EL (cell line): Measurements from ENCODE around the gene SUSD1.

Experiments used
- DNase-seq: peaks from one replicate; pipeline ENCODE4 v3.0.0-alpha.2; 2016

Gene SUSD1

DNA sequence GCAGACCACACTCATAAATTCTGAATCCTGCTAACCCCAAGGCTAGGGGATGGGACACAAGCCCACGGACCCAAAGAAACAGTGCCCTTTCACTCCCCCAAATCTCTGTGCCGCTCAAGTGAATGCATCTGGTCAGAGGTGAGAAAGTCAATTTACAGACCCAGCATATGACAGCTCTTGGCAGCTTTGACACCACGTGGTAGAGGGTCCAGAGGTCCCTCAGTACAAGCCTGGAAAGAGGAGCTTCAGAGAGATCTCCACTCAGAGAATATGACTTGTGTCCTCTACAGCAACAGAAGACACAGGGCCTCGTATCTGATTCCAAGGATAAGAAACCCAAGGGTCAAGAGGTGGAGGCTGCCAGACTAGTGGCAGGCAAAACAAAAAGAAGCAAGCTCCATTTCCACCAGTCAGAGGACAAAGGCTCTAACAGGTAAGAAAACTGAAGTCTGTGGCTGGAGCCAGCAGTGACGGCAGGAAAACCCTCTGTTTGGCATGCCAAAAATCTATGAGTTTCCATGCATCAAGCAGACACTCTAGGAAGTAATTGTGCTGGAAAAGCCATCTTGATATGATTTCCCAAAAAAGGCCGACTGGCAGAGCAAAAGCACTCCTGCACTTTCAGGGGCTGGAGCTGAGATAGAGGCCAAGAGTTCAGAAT, 139.8 kb downstream of the SUSD1 start:
- DNase-seq = no peak

DNA sequence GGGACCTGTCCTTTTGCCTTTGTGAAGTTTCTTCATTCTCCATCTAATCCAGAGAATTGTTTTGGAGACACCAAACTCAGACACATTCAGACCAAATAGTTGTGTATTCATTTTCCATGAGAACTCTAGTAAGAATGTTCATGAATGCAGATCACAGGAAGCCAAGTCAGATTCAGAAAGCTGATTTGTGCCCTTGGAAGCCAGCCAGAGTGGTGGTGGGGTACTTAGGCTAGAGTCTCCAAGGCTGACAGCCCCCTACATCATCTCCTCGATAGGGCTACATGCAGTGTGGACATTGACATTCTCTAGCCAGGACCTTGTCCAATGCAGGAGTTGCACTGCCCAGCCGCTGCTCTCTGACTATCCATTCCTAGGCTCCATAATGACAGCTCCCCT, 140.9 kb downstream of the SUSD1 start:
- no peak for DNase-seq

DNA sequence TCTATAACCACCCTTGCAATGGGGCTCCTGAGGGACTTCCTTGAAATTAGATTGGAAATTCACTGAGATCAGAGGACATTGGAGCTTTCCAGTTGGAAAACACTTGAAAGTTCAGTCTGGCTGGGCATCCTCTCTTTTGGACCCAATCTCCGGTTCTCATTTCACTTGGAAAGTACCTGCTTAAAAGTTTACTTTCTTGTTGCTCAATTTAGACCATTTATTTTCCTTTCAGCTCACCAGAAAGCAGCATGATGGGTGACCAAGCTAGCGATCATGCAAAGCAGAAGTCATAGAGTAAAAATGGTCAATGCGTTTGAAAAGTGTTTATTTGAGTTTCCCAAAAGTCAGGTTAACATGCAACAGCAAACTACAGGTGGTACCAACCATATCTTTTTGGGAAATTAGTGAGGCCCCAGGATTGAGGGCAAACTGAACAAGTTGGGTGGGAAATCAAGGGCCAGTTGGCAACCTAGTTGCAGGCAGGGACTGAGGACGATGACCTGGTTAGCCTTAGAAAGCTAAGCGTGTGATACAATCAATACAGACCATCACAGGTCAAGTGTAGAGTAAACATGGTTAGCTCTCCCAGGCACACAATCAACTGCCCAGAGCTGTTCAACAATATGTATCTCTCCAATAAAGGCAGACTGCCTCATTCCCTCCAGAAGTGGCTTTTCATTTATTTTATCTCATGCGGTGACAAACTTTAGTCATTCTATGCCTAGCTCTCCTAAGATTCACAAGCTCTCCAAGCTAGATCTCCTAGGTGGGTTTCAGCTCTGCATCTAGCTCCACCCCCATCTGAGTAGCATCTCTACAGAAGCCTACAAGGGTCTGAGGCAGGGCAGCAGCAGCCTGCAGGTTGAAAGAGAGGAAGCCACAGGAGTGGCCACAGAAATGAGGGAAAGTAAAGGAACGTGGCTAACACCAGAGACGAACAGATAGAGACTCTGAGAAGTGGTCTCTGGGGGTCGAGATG, 141.6 kb downstream of the SUSD1 start:
- DNase-seq = no peak

DNA sequence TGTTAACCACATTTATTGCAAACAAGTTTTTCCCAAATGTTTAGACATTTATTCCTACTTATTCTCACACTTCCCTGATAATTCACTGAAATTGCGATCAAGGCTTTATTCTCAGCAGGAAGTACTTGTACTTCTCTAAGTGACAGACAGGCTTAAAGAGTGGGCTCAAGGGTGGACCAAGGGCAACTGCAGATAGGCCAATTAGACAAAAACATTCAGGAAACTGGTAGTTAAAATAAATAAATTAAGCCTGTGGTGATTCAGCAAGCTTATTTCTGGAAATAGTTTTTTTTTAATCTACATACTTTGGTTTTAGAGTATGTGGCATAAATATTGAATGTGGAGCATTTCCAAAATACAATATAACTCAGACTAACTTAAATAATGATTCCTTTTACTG, 142.4 kb downstream of the SUSD1 start:
- DNase-seq = peak; percentile 73

DNA sequence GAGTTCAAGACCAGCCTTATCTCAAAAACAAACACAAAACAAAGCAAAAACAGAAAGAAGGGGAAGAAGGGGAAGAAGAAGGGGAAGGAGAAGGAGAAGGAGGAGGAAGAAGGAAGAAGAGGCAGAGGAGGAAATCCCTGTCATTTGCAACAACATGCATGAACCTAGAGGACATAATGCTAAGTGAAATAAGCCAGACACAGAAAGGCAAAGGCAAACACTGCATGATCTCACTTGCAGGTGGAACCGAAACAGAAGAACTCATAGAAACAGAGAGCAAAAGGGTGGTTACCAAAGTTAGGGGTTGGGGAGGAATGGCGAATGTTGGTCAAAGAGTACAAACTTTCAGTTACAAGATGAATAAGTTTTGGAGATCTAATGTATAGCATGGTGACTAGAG, 143.1 kb downstream of the SUSD1 start:
- no peak for DNase-seq

DNA sequence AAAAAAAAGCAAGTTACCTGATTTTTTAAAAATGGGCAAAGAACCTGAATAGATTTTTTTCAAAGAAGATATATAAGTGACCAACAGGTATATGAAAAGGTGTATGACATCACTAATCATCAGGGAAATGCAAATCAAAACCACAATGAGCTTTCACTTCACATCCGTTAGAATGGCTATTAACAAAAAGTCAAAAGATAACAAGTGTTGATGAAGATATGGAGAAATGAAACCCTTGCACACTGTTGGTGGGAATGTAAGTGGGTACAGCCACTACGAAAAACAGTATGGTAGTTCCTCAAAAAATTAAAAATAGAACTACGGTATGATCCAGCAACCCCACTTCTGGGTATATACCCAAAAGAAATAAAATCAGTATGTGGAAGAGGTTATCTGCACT, 143.7 kb downstream of the SUSD1 start:
- DNase-seq = no peak

DNA sequence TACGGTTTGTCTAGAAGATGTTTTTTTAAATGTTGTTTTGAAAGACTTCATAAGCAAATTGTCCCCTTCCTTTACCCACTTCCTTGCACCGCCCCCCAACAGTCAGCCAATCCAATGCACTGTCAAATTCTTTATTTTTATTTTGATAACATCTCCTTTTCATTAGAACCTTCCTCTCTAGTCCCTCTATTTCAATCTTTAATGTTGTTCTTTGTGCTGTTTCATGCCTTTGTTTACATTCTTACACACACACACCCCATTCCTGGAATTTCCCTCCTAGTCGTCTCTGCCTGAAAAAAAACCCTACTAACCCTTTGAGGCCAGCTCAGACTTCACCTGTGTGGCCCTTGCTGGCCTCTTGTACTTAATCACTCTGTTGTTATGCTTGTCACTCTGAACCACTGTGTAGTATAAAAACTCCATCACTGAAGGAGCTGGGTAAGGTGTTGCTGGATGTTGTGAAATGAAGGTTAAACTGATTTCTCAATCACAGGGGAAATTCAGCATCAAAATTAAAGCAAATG, 145.1 kb downstream of the SUSD1 start:
- DNase-seq = peak; percentile 83

DNA sequence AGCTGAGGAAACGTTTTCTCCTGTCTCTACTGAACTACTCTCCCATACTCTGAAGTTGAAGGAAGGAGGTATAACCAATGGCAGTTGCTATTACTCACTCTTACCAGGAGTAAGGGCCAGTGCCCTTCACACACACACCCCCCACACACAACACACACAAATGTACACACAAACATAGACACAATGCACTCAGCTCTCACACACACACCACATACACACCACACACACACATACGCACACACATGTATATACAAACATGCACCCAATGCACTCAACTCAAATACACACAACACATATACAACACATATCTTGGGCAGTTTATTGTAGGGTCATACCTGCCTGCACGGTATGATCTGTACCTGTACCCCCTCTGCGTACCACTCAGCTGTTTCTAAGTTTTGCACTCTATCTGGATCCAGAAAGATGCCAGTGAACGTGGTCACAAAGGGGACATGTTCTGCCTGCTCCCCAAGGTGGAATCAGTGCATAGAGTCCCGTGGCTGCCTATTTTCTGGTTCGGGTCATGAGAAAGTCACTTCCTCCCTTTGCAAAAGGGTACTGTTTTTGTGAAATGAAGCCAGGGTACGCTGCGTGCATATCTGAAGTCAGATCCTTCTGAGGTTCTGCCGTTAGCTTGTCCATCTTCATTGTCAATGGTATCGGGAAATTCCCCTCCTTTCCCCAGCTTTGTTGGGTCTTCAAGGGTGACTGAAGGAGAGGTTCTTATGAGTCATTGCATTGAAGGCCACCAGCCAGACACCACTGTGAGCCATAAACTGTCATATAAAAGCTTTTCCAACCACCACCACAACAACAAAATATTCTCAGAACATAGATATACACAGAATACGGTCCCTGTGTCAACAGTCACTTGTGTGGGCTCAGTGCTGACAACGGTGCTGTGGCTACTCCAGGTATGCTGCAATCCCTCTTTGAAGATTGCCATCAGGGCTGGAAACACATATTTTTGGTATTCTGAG, 146.6 kb downstream of the SUSD1 start:
- no peak for DNase-seq

DNA sequence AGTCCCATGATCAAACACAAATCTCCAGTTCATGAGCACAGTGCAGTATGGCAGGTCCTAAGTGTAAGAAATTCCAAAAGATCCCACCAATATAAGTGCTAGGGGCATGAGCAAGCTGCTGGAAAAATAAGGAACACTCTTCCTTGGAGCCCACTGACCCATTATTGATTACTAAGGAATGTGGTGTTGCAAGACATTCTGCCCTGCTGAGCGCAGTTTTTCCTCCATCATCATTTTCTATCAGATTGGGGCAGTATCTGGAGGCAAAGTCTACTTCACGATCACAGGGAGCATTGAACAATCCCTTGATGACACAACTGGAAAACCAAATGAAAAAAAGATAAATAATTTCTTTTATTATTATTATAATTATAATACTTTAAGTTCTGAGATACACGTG, 149.2 kb downstream of the SUSD1 start:
- DNase-seq = no peak

DNA sequence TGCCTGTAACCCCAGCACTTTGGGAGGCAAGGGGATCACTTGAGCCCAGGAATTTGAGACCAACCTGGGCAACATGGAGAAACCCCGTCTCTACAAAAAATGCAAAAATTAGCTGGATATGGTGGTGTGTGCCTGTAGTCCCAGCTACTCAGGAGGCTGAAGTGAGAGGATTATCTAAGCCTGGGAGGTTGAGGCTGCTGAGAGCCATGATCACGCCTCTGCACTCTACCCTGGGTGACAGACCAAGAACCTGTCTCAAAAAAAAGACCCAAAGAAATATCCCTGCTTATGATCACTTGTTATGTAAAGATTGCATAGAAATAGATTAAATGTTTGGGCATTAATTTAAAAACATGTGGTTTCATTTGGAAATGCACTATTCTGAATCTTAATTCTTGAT, 153.4 kb downstream of the SUSD1 start:
- DNase-seq = no peak

DNA sequence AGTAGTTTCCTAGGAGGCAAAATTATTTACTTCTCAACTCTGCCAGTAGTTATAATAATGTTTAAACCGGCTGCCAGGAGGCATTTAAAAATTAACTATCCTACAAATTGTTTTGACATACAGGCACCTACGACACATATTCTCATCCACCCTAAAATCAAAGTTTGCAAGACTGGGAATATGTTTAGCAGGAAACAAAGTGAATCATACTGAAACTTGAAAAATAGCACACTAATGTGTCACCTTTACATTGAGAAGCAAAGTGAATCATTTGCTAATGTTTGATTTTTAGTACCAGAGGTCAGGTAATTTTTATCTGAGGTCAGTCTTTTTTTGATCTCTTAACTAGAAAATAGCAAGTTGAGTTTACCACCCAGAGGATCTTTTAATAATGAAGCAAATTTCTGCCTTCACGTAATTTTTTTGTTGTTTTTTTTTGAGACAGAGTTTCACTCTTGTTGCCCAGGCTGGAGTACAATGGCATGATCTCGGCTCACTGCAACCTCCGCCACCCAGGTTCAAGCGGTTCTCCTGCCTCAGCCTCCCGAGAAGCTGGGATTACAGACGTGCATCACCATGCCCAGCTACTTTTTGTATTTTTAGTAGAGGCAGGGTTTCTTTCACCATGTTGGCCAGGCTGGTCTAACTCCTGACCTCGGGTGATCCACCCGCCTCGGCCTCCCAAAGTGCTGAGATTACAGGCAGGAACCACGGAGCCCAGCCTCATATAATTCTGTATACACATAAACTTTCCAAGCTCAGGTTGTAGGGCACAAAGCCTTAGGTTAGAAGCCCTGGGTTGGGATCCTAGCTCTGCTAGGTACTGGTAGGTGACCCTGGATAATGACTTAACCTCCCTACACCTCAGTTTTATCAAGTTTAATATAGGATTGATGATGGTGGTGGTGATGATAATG, 154.2 kb downstream of the SUSD1 start:
- DNase-seq = peak; percentile 84

DNA sequence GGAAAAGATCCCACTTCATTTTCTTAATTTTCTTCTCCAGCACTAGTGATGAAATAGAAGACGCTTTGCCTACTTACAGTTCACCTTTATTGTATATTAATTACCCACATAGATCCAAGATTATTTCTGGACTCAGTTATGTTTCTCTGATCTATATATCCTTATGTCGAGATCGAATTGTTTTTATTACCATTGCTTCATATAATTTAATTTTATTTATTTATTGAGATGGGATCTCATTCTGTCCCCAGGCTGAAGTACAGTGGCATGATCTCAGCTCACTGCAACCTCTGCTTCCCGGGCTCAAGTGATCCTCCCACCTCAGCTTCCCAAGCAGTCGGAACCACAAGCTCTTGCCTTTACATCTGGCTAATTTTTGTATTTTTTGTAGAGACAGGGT, 157.2 kb downstream of the SUSD1 start:
- DNase-seq = no peak

DNA sequence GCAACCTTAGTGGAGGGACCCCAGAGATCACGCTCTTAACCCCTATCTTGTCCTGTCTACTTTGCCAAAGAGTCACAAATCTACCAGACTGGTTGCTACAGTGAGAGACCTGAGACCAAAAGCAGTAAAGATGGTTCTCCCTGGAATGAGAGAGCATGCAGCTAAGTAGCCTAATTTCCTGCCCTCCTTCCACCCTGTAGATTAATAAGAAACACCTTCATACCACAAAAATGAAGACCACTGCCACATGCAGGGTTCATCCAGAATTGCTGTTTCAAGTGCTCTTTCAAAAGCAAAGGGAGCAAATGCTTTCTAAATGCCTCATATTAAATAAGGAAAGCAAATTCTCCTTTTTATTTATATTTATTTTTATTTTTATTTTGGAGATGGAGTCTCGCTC, 159.4 kb downstream of the SUSD1 start:
- no peak for DNase-seq

DNA sequence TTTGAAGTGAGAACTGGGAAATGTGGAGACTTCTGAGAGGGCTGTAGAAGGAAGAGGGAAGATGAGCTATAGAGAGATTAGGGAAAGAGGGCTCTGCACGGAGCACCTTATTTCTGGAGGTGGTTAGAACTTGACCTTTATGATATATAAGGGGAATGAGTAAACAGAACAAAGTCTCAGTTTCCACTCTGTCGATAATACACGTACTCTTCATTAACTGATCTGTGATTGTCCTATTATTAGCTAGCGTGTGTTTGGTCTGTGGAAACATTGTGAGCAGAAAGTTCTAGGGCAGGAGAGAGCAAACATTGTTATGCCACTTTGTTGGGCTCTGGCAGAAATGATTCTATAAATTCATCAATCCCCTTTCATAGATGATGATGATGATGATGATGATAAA, 159.9 kb downstream of the SUSD1 start:
- no peak for DNase-seq

DNA sequence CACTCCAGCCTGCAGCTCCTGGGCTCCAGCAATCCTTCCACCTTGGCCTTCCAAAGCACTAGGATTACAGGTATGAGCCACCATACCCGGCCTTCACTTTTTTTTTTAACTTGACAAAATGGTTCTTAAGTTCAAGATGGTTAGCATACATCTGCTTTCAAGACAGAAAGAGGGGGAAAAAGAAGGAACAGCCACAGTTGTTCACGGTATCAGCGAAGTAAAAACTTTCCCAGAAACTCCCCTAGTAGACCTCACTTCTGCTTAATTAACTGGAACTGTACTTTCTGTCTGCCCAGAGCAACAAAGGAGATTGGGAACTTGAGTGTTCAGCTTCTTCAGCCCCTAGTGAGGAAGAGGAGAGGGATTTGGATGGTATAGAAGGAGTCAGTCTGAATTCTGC, 161.8 kb downstream of the SUSD1 start:
- no peak for DNase-seq

DNA sequence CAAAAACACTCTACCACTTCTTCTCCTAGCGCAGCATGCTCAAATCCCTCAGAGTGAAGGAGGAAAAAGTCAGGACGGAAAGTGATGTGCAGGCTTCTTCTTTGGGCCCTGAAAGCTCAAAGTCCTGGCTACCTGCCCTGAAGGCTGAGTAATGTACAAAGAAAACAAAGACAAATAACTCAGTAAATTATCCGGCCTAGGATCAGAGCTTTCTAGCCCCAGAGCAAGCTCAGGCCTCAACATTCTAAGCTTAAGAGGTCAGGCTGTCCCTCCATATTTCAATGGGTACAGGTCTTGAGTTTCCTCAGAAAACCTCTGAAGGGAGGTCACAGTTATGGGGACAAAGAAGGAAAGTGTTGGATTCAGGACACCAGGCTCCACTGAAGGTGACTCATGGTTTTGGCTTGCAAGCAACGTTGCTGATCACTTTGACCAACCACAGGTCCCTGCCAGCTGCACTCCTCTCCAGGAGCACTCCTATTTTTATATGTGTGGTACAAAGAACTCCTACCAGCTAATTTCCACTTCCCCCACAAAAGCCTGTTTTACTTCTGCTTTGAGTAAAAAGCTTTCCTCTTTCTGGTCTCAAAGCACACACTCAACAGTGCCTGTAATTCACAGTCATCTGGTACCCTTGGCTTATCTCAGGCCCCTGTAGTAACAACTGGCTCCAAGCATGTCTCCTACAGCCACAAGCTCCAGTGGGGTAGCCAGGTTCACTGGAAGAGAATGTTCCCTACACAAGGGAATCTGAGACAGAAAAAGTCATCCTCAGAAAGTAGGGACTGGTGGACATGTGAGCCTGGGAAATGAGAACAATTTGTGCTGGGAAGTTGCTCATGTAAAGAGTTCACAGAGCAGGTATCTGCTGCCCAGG, 162.8 kb downstream of the SUSD1 start:
- peak; percentile 96 for DNase-seq

DNA sequence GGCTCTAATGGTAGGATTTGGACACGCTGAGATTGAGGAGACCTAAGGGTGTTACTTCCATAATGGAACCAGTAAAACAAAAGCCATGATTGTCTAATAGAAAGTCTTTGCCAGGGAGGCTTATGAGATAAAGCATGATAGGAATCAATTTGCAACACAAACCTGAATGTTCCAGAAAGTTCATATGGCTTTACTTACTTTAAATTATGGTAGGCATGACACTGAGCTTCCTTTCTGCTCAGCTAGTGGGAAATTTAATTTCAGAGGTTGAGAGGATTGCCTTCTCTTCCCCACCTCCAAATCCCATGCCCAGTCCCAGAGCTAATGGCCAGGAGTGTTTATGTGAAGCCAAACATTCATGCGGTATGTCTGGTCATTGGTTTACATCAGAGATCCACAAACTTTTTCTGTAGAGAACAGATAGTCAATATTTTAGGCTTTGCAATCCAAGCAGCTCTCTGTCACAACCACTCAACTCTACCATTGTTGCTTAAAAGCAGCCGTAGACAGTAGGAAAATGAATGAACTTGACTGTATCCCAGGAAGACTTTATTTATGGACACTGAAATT, 164.0 kb downstream of the SUSD1 start:
- no peak for DNase-seq

DNA sequence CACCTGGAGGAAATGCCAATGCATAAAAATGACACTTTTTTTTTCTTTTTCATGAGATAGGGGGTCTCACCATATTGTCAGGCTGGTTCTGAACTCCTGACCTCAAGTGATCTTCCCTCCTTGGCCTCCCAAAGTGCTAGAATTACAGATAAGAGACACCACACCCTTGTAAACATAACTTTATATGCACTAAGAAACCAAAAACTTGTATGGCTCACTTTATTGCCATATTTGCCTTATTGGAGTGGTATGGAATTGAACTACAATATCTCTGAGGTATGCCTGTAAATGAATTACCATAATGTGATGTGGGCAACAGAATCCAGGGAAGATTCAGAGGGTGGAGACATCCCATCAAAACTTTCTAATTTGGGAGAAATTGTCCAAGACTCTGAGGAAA, 164.6 kb downstream of the SUSD1 start:
- no peak for DNase-seq

DNA sequence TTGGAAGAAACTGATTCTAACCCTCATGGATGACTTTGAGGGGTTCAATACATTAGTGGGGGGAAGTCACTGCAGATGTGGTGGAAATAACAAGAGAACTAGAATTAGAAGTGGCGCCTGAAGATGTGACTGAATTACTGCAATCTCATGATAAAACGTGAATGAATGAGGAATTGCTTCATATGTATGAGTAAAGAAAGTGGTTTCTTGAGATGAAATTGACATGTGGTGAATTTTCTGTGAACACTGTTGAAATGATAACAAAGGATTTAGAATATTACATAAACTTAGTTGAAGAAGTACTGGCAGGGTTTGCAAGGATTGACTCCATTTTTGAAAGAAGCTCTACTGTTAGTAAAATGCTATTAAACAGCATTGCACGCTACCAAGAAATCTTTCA, 165.4 kb downstream of the SUSD1 start:
- no peak for DNase-seq

DNA sequence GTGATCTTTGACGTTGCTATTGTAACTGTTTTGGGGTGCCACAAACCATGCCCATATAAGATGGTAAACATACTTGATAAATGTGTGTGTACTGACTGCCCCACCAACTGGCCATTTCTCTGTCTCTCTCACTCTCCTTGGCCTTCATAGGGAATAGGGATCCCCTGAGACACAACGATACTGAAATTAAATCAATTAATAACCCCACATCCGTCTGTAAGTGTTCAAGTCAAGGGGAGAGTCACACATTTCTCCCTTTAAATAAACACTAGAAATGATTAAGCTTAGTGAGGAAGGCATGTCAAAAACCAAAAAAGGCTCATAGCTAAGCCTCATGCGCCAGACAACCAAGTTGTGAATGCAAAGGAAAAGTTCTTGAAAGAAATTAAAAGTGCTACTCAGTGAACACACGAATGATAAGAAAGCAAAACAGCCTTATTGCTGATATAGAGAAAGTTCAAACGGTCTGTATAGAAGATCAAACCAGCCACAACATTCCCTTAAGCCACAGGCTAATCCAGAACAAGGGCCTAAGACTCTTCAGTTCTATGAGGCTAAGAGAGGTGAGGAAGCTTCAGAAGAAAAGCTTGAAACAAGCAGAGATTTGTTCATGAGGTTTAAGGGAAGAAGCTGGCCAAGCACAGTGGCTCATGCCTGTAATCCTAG, 167.4 kb downstream of the SUSD1 start:
- no peak for DNase-seq
